Thyroid gland (tissue), 4 donors: ENCODE results near the gene ATP8A1.

Experiments
- POLR2A ChIP-seq, 2 donors: fragments of 450-650 bp; IDR thresholded peaks; one replicate each; pipeline ENCODE4 v1.6.1; 2017; ENCODE audit warnings: antibody characterized with exemption in 2 of 2, mild to moderate bottlenecking in 2 of 2, moderate library complexity in 1 of 2
- TF ChIP-seq, protein P1 (sequence below), 6 experiments: fragments of 200-600 bp in 3 of 6; fragments of 450-650 bp in 3 of 6; sonication (generic) in 3 of 6; IDR thresholded peaks; one replicate each; pipeline ENCODE4 v1.5.1; 2016 to 2019; ENCODE audit warnings: antibody characterized with exemption in 6 of 6, mild to moderate bottlenecking in 2 of 6, inconsistent platforms in 1 of 6, moderate library complexity in 1 of 6

DNA sequence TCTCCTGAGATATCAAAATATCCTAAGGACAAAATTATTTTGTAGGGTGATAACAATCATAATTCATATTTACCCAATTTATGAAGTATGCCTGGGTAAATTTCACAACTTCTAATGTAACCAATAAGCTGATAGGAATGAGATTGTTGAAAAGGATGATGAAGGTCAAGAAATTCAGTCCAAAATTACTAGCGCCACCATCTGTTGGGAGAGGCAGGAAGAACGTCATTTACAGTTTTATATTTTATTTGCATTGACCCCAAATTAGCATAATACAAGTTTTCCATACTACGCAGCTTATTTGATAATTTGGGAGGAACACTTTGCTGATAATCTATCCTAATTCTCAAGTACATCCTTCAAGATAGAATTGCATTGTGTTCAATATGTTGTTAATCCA is 78.7 kb downstream of the ATP8A1 start:
- TF ChIP-seq POLR2A (IDR thresholded peaks at IDR 0.05): no peak
- TF ChIP-seq, protein P1, sequence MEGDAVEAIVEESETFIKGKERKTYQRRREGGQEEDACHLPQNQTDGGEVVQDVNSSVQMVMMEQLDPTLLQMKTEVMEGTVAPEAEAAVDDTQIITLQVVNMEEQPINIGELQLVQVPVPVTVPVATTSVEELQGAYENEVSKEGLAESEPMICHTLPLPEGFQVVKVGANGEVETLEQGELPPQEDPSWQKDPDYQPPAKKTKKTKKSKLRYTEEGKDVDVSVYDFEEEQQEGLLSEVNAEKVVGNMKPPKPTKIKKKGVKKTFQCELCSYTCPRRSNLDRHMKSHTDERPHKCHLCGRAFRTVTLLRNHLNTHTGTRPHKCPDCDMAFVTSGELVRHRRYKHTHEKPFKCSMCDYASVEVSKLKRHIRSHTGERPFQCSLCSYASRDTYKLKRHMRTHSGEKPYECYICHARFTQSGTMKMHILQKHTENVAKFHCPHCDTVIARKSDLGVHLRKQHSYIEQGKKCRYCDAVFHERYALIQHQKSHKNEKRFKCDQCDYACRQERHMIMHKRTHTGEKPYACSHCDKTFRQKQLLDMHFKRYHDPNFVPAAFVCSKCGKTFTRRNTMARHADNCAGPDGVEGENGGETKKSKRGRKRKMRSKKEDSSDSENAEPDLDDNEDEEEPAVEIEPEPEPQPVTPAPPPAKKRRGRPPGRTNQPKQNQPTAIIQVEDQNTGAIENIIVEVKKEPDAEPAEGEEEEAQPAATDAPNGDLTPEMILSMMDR (IDR thresholded peaks at IDR 0.05): no peak
